K562 (cell line): ENCODE data around the gene ZNF48.

Experiments
- LARP7 ChIP-seq: fragments of 450-650 bp; IDR thresholded peaks from 2 replicates; pipeline ENCODE4 v1.6.1; 2016
- POLR2AphosphoS5 ChIP-seq: IDR thresholded peaks from 2 replicates; pipeline ENCODE4 v1.6.1; 2011; ENCODE audit warnings: mild to moderate bottlenecking, low read depth, low read length, moderate library complexity; ENCODE audit not compliant: control insufficient read depth, insufficient read depth
- POLR2H ChIP-seq: IDR thresholded peaks from 2 replicates; pipeline ENCODE4 v1.6.1; 2016; ENCODE audit warnings: missing genetic modification characterization, low read depth, mild to moderate bottlenecking, control low read depth, missing compliant biosample characterization, moderate library complexity
- RAD21 ChIP-seq, 2 experiments: fragments of 250-450 bp in 1 of 2; fragments of 450-650 bp in 1 of 2; sonication (Bioruptor Pico) in 1 of 2; formaldehyde crosslinking in 1 of 2; IDR thresholded peaks in 1 of 2; conservative IDR thresholded peaks in 1 of 2; 2 replicates each; pipeline versions ENCODE4 v1.4.0 to v1.8.0; 2020 to 2022; ENCODE audit warnings: mild to moderate bottlenecking in 2 of 2, moderate library complexity in 1 of 2
- SP2 ChIP-seq: IDR thresholded peaks from 2 replicates; pipeline ENCODE4 v1.6.1; 2011; ENCODE audit warnings: mild to moderate bottlenecking, low read depth, low read length, moderate library complexity; ENCODE audit not compliant: poor library complexity, severe bottlenecking; ENCODE audit errors: extremely low read depth
- TAF1 ChIP-seq: IDR thresholded peaks from 2 replicates; pipeline ENCODE4 v1.6.1; 2011; ENCODE audit warnings: mild to moderate bottlenecking, low read length, moderate library complexity; ENCODE audit not compliant: insufficient read depth, control insufficient read depth, severe bottlenecking; ENCODE audit errors: extremely low read depth
- ZNF589 ChIP-seq: fragments of 200-800 bp; sonication (Bioruptor generic); IDR thresholded peaks from 2 replicates; pipeline ENCODE4 v1.6.1; 2016; ENCODE audit warnings: low read depth, missing genetic modification characterization, missing compliant biosample characterization
- ZSCAN32 ChIP-seq: fragments of 450-650 bp; formaldehyde crosslinking; IDR thresholded peaks from 2 replicates; pipeline ENCODE4 v1.4.0; 2020; ENCODE audit warnings: mild to moderate bottlenecking, moderate library complexity
- TF ChIP-seq, protein P1 (sequence below), 3 experiments: IDR thresholded peaks in 2 of 3; conservative IDR thresholded peaks in 1 of 3; 2 replicates each; pipeline ENCODE4 v1.5.1; 2011 to 2012; ENCODE audit warnings: low read length in 3 of 3, mild to moderate bottlenecking in 3 of 3, control low read depth in 2 of 3, improper control_type of control experiment in 1 of 3, inconsistent platforms in 1 of 3, low read depth in 1 of 3, mixed read lengths in 1 of 3, moderate library complexity in 1 of 3; ENCODE audit not compliant: insufficient read depth in 2 of 3

DNA sequence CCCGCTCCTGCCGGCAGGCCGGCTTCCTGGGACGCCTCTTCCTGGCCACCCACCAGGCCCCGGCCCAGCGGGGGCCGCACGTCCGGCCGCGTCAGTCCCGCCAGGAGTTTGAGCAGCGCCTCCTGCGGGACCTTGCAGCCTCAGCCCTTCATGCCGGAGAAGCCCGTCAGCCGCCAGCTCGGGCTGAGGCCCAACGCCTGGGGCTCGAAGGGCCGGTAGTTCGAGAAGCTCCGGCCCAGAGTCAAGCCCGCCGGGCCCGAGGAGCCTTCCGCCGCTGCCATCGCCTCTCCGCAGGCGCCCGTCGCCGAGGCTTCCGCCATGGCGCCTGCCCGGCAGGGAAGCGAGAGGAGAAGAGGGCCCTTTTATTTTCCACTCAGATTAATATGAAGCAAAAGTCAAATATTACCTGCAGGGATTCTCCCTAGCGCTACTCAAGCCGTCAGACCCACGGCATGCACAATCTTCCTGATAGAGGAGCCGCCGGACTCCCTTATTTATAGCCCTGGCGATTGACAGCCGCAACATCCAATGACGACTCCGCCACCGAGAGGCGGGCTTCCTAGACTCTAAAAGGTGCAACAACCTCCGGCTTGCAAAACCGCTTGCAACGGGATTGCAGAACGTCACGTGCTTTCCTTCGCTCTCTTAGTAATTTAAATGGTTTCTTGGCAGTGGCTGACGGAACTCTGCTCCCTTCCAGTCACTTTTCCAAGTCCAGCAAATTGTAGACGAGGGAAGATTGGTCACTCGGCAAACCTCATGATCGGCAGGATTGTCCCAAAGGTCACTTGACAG, 50.4 kb downstream of the ZNF48 start, which contains the start of gene SEPHS2:
- TF ChIP-seq ZNF589: peak; percentile 93
- TF ChIP-seq LARP7: no peak
- TF ChIP-seq ZSCAN32: no peak
- TF ChIP-seq, protein P1, sequence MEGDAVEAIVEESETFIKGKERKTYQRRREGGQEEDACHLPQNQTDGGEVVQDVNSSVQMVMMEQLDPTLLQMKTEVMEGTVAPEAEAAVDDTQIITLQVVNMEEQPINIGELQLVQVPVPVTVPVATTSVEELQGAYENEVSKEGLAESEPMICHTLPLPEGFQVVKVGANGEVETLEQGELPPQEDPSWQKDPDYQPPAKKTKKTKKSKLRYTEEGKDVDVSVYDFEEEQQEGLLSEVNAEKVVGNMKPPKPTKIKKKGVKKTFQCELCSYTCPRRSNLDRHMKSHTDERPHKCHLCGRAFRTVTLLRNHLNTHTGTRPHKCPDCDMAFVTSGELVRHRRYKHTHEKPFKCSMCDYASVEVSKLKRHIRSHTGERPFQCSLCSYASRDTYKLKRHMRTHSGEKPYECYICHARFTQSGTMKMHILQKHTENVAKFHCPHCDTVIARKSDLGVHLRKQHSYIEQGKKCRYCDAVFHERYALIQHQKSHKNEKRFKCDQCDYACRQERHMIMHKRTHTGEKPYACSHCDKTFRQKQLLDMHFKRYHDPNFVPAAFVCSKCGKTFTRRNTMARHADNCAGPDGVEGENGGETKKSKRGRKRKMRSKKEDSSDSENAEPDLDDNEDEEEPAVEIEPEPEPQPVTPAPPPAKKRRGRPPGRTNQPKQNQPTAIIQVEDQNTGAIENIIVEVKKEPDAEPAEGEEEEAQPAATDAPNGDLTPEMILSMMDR (IDR thresholded peaks at IDR 0.05 in 2 of 3, conservative IDR thresholded peaks at IDR 0.05 in 1 of 3; ENCODE audit: insufficient read depth in 2 of 3, low read depth in 1 of 3, low read length in 3 of 3): peak in 2 of 3 experiments; percentile 61 to 70; a peak in 5 of 6 replicates
- peak; percentile 98 for TF ChIP-seq POLR2H (tag)
- peak; percentile 95 for TF ChIP-seq POLR2AphosphoS5
- peak; percentile 86 for TF ChIP-seq SP2
- peak; percentile 8 to 34; a peak in 2 of 4 replicates for TF ChIP-seq RAD21 (CRISPR knock-in tag; conservative IDR thresholded peaks at IDR 0.05 in 1 of 2, IDR thresholded peaks at IDR 0.05 in 1 of 2)
- peak; percentile 78 for TF ChIP-seq TAF1
